ENCODE data around the gene FMN1. TPM values are rescaled to one million over a fixed set of nuclear protein-coding genes. Genes with fewer than 3 reads are reported as not detected.

FMN1 gene
- total RNA-seq, 1 donor from 2014 or later = 4.3 TPM

DNA sequence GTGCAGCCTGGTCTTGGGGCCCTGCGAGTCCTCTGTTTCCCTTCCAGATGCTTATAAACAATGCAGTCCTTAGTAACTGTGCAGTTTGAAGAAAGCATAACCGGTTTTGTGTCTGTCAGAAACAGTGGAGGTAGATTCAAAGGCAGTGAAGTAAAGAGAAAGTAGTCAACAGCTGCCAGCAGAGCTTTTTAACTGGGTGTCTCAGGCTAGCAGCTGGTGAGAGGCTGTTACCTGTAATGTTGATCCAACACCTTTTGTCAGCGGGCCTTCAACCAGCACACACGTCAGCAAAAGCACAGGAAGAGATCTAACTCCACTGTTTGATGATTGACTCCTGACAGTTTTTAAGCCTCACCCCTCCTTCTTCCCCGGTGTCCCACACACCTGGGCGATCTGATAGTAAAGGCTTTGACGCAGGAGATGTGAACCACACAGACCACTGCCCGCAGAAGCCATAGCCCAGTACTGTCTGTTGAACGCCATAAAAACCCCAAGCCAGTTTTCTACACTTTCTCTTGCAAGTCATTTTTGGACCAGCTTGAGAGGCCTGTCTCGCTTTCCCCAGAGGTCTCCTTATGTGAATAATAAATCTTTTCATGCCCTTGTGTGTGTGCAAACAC, 178.0 kb downstream of the FMN1 start:
- TF ChIP-seq, protein P1, sequence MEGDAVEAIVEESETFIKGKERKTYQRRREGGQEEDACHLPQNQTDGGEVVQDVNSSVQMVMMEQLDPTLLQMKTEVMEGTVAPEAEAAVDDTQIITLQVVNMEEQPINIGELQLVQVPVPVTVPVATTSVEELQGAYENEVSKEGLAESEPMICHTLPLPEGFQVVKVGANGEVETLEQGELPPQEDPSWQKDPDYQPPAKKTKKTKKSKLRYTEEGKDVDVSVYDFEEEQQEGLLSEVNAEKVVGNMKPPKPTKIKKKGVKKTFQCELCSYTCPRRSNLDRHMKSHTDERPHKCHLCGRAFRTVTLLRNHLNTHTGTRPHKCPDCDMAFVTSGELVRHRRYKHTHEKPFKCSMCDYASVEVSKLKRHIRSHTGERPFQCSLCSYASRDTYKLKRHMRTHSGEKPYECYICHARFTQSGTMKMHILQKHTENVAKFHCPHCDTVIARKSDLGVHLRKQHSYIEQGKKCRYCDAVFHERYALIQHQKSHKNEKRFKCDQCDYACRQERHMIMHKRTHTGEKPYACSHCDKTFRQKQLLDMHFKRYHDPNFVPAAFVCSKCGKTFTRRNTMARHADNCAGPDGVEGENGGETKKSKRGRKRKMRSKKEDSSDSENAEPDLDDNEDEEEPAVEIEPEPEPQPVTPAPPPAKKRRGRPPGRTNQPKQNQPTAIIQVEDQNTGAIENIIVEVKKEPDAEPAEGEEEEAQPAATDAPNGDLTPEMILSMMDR (conservative IDR thresholded peaks at IDR 0.05; ENCODE audit: low read depth, low read length) = no peak
- no peak overlapping the region for H3K4me3 ChIP-seq (ENCODE audit: low read depth, low read length)
- no peak for DNase-seq (ENCODE audit: low read depth)

DNA sequence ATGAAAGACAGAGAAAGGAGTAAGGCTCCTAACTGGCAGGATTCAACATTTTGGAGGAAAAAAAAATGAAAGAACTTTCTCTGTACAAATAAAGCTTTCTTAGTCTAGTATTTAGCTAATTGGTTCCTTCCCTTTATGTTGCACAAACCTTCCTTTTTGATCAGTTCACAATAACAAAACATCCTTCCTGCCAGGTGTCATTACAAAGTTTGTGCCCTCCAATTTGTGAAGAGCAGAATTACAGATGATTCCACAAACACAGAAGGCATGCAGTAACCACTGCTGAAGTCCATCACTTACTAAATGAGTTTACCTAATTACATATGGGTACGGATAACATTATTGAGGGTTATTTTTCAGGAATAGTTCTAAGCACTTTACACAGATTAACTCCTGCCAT, 179.9 kb downstream of the FMN1 start:
- no peak overlapping the region for H3K4me3 ChIP-seq (ENCODE audit: low read depth, low read length)
- no peak for DNase-seq (ENCODE audit: low read depth)
- TF ChIP-seq, protein P1 (conservative IDR thresholded peaks at IDR 0.05; ENCODE audit: low read depth, low read length) = no peak

GRCh38 chr15:33013827-33014445, 180.6 kb downstream of the FMN1 start:
- DNase-seq (ENCODE audit: low read depth) = no peak
- H3K4me3 ChIP-seq (ENCODE audit: low read depth, low read length) = no peak overlapping the region
- TF ChIP-seq, protein P1 (conservative IDR thresholded peaks at IDR 0.05; ENCODE audit: low read depth, low read length) = no peak

GRCh38 chr15:33011976-33012375, 182.5 kb downstream of the FMN1 start:
- DNase-seq (ENCODE audit: low read depth) = no peak
- H3K4me3 ChIP-seq (ENCODE audit: low read depth, low read length) = no peak overlapping the region
- TF ChIP-seq, protein P1 (conservative IDR thresholded peaks at IDR 0.05; ENCODE audit: low read depth, low read length) = no peak

- H3K4me3 ChIP-seq (ENCODE audit: low read depth, low read length) = no peak overlapping the region
- TF ChIP-seq, protein P1 (conservative IDR thresholded peaks at IDR 0.05; ENCODE audit: low read depth, low read length) = no peak
- DNase-seq (ENCODE audit: low read depth) = no peak
Observed at GRCh38 chr15:33009603-33010002, 184.9 kb downstream of the FMN1 start.

DNA sequence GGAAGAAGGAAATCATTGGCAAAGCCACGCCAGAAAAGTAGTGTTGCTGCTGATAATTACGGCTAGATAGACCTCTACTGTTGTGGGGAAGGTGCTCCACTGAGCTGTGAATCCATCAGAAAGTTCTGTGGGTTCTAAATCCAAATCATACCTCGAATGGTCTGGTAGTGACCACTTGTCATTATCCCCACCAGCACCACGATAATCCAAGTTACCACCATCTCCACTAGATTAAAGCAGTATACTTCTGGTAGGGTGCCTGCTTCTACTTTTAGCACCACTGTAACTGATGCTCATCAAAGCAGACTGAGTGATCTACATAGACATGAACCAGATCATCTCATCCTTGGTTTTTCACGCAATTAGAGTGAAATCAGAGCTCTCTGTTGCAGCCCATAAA, 185.5 kb downstream of the FMN1 start:
- TF ChIP-seq, protein P1 (conservative IDR thresholded peaks at IDR 0.05; ENCODE audit: low read depth, low read length) = no peak
- DNase-seq (ENCODE audit: low read depth) = no peak

More for the DNA sequence above, 185.5 kb downstream of the FMN1 start:
- no peak overlapping the region for H3K4me3 ChIP-seq (ENCODE audit: low read depth, low read length)
